H1 (cell line): ENCODE results near the gene RELN. TPM values are rescaled to one million over a fixed set of nuclear protein-coding genes. Genes with fewer than 3 reads are reported as not detected.

ENCODE experiments used
- CEBPB ChIP-seq: IDR thresholded peaks from 2 replicates; pipeline ENCODE4 v1.6.1; 2012; ENCODE audit warnings: low read depth, low read length
- CHD2 ChIP-seq: IDR thresholded peaks from 2 replicates; pipeline ENCODE4 v1.6.1; 2012; ENCODE audit warnings: low read length, improper control_type of control experiment
- GTF2F1 ChIP-seq: IDR thresholded peaks from 2 replicates; pipeline ENCODE4 v1.6.1; 2012; ENCODE audit warnings: low read depth, low read length, improper control_type of control experiment, borderline replicate concordance
- HDAC2 ChIP-seq, 2 experiments: fragments of 300-600 bp in 1 of 2; sonication (generic) in 1 of 2; IDR thresholded peaks; 2 replicates each; pipeline ENCODE4 v1.6.1; 2011 to 2012; ENCODE audit warnings: low read depth in 2 of 2, low read length in 2 of 2, mild to moderate bottlenecking in 2 of 2, moderate library complexity in 2 of 2, borderline replicate concordance in 1 of 2, inconsistent platforms in 1 of 2
- TEAD4 ChIP-seq: IDR thresholded peaks from 2 replicates; pipeline ENCODE4 v1.6.1; 2012; ENCODE audit warnings: low read depth, low read length, inconsistent platforms, mixed read lengths
- polyA plus RNA-seq, 7 experiments: library from polyadenylated mRNA; depleted of rRNA in 3 of 7; stranded (reverse) in 5 of 7; unstranded in 2 of 7; fragments of >200 nt in 5 of 7; fragments of 200-250 nt in 2 of 7; gene quantifications; 1 replicate in 5 of 7; 2 replicates in 1 of 7; 4 replicates in 1 of 7; pipeline versions ENCODE4 v1.2.1 to v1.2.3, GENCODE V29; 2011 to 2013; ENCODE audit warnings: missing spikeins in 2 of 7, mixed read lengths in 2 of 7
- total RNA-seq: library from RNA; stranded (reverse); fragmentation: NEBNext Ultra II Directional; extraction: Animal tissue kit (Norgen Biotek cat#: 25700); gene quantifications from 2 replicates; pipeline ENCODE4 v1.2.1, GENCODE V29; 2021

The RELN gene
- total and polyA plus RNA-seq, 2 of the 8 experiments (the other 6 are each of a cell fraction or from before 2014, with no cell fraction given) = 0.03 to 0.07 TPM

DNA sequence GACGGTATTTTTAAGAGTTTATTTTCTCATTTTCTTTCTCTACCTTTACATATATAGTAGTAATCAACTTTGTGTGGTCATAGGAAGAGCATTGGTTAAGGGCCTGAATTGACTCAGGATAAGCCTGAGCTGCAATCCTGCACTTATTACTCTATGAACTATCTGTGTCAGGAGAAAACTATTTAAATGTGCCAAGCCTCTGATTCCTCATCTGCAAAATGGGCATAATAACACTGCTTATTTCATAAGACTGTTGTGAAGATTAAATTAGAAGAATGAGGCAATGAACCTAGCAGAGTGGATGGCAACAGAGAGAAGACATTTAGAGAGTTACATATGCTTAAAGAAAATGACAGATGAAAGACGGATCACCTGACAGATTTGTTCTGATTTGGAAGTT is 175.5 kb downstream of the RELN start (continued):
- TF ChIP-seq HDAC2 (IDR thresholded peaks at IDR 0.05; ENCODE audit: borderline replicate concordance in 1 of 2, low read depth in 2 of 2, low read length in 2 of 2) = no peak
- no peak for TF ChIP-seq GTF2F1
- TF ChIP-seq TEAD4 = no peak
- TF ChIP-seq CHD2 = no peak
- TF ChIP-seq CEBPB = no peak
- TF ChIP-seq, all 59 proteins: peak for 0
